ENCODE results near the gene PEDS1. TPM values are rescaled to one million over a fixed set of nuclear protein-coding genes. Genes with fewer than 3 reads are reported as not detected.

The PEDS1 gene
- total RNA-seq, 1 donor from 2014 or later, result 39.7 TPM

DNA sequence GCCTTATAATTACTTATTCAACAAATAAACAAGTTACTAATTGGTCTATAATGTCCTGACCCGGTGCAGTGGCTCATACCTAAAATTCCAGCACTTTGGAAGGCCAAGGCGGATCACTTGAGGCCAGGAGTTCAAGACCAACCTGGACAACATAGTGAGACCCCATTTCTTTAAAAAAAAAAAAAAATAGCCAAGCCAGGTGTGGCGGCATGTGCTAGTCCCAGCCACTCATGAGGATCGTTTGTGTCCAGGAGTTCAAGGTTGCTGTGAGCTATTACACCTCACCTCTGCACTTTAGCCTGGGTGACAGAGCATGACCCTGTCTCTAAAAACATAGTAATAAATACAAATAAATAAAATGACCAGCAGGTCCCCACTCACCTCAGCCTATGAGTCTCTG, 30.8 kb downstream of the PEDS1 start:
- no peak for TF ChIP-seq CTCF (IDR thresholded peaks at IDR 0.05; ENCODE audit: unreplicated experiment)
- H3K4me3 Mint-ChIP-seq (ENCODE audit: unreplicated experiment), result no peak overlapping the region
- no peak for DNase-seq (ENCODE audit: low spot score)
- no peak overlapping the region for H3K27ac Mint-ChIP-seq (ENCODE audit: unreplicated experiment)
- H3K27me3 Mint-ChIP-seq (ENCODE audit: unreplicated experiment), result peaks cover 8% of the 10 kb centered on the region
- H3K36me3 Mint-ChIP-seq (ENCODE audit: low read depth, unreplicated experiment), result peaks cover 31% of the 10 kb centered on the region
- peaks cover 7% of the 10 kb centered on the region for H3K4me1 Mint-ChIP-seq (ENCODE audit: unreplicated experiment)
- no peaks in the 10 kb centered on the region for H3K9me3 Mint-ChIP-seq (ENCODE audit: unreplicated experiment)

GRCh38 chr20:50121858-50122271, 31.7 kb downstream of the PEDS1 start:
- Mint-ChIP-seq H3K4me3 (ENCODE audit: unreplicated experiment) (no peak overlapping the region), H3K9me3 (ENCODE audit: unreplicated experiment) (no peaks in the 10 kb centered on the region)

GRCh38 chr20:50120935-50121693, 32.4 kb downstream of the PEDS1 start:
- Mint-ChIP-seq H3K9me3 (ENCODE audit: unreplicated experiment) (no peaks in the 10 kb centered on the region), H3K4me1 (ENCODE audit: unreplicated experiment) (peaks cover 3% of the 10 kb centered on the region), H3K36me3 (ENCODE audit: low read depth, unreplicated experiment) (peaks cover 27% of the 10 kb centered on the region), H3K27me3 (ENCODE audit: unreplicated experiment) (peaks cover 11% of the 10 kb centered on the region), H3K27ac (ENCODE audit: unreplicated experiment) (no peak overlapping the region), H3K4me3 (ENCODE audit: unreplicated experiment) (no peak overlapping the region)
- TF ChIP-seq CTCF (IDR thresholded peaks at IDR 0.05; ENCODE audit: unreplicated experiment), result peak; percentile 66
- peak; percentile 53 for DNase-seq (ENCODE audit: low spot score)

More at GRCh38 chr20:50121858-50122271, 31.7 kb downstream of the PEDS1 start:
- H3K27ac Mint-ChIP-seq (ENCODE audit: unreplicated experiment), result no peak overlapping the region
- no peak for DNase-seq (ENCODE audit: low spot score)
- no peak for TF ChIP-seq CTCF (IDR thresholded peaks at IDR 0.05; ENCODE audit: unreplicated experiment)
- H3K36me3 Mint-ChIP-seq (ENCODE audit: low read depth, unreplicated experiment), result peaks cover 27% of the 10 kb centered on the region
- H3K27me3 Mint-ChIP-seq (ENCODE audit: unreplicated experiment), result peaks cover 10% of the 10 kb centered on the region
- peaks cover 4% of the 10 kb centered on the region for H3K4me1 Mint-ChIP-seq (ENCODE audit: unreplicated experiment)

DNA sequence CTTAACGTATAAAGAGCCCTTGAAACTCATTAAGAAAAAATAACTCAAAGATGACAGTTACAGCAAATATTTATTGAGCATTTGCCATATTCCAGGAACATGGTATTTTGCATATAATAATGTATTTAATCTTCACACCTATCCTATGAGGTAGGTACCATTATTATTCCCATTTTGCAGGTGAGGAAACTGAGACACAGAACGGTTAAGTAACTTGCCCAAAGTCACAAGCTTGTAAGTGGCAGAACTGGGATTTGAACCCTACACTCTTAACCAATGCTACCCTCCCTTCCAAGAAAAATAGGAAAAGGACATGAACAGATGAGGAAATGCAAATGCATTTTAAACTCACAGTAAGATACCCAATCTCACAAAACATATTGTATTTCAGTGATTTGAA, 35.3 kb downstream of the PEDS1 start:
- H3K27ac Mint-ChIP-seq (ENCODE audit: unreplicated experiment), result no peak overlapping the region
- H3K36me3 Mint-ChIP-seq (ENCODE audit: low read depth, unreplicated experiment), result peaks cover 12% of the 10 kb centered on the region
- H3K27me3 Mint-ChIP-seq (ENCODE audit: unreplicated experiment), result peaks cover 14% of the 10 kb centered on the region
- TF ChIP-seq CTCF (IDR thresholded peaks at IDR 0.05; ENCODE audit: unreplicated experiment), result no peak
- H3K9me3 Mint-ChIP-seq (ENCODE audit: unreplicated experiment), result no peaks in the 10 kb centered on the region
- peaks cover 23% of the 10 kb centered on the region for H3K4me1 Mint-ChIP-seq (ENCODE audit: unreplicated experiment)
- DNase-seq (ENCODE audit: low spot score), result no peak
- no peak overlapping the region for H3K4me3 Mint-ChIP-seq (ENCODE audit: unreplicated experiment)

DNA sequence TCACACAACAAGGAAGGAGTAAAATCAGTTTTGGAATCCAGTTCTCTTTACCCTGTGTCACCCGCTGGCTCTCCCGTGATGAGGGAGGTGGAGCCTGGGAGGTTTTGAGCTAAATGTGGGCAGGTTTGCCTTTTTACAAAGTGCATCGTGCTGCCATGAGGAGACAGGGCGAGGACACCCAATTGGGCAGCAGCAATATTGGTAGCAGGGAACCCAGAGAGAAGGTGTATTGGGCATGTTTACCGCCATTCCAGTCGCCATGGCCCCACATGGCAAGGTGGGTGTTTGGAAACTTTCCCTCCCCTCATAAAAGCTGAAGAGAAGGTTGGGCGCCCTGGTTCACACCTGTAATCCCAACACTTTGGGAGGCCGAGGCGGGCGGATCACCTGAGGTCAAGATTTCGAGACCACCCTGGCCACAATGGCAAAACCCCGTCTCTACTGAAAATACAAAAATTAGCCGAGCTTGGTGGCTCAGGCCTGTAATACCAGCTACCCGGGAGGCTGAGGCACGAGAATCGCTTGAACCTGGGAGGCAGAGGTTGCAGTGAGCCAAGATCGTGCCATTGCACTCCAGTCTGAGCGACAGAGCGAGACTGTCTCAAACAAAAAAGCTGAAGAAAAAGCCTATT, 37.0 kb downstream of the PEDS1 start:
- peaks cover 26% of the 10 kb centered on the region for H3K27me3 Mint-ChIP-seq (ENCODE audit: unreplicated experiment)
- peak overlapping the region; percentile 92 for H3K4me3 Mint-ChIP-seq (ENCODE audit: unreplicated experiment)
- no peak overlapping the region for H3K27ac Mint-ChIP-seq (ENCODE audit: unreplicated experiment)
- peaks cover 10% of the 10 kb centered on the region for H3K36me3 Mint-ChIP-seq (ENCODE audit: low read depth, unreplicated experiment)
- no peak for DNase-seq (ENCODE audit: low spot score)
- H3K9me3 Mint-ChIP-seq (ENCODE audit: unreplicated experiment), result no peaks in the 10 kb centered on the region
- peaks cover 35% of the 10 kb centered on the region for H3K4me1 Mint-ChIP-seq (ENCODE audit: unreplicated experiment)
- no peak for TF ChIP-seq CTCF (IDR thresholded peaks at IDR 0.05; ENCODE audit: unreplicated experiment)

Measured in endothelial cell (in vitro differentiated cells).